Spleen (tissue), 11 donors: ENCODE results near the gene FXYD6. TPM values are rescaled to one million over a fixed set of nuclear protein-coding genes. Genes with fewer than 3 reads are reported as not detected.

Source experiments
- DNase-seq: peaks from one replicate; pipeline ENCODE4 v3.0.0-alpha.2; 2020
- H3K27ac ChIP-seq, 8 donors: fragments of 200-600 bp; sonication (generic) in 7 of 8; 1 replicate in 4 of 8; 2 replicates in 4 of 8; pipeline versions ENCODE4 v1.5.0 to v1.8.0; 2016 to 2021; ENCODE audit warnings: inconsistent platforms in 4 of 8, mild to moderate bottlenecking in 4 of 8, moderate library complexity in 1 of 8
- H3K27me3 ChIP-seq, 7 donors: fragments of 200-600 bp; sonication (generic) in 6 of 7; replicated peaks in 1 of 7; 1 replicate in 4 of 7; 2 replicates in 3 of 7; pipeline versions ENCODE4 v1.5.0 to v1.8.0; 2016 to 2021; ENCODE audit warnings: inconsistent platforms in 3 of 7, mild to moderate bottlenecking in 1 of 7
- H3K36me3 ChIP-seq, 6 donors: fragments of 200-600 bp; sonication (generic) in 5 of 6; 1 replicate in 4 of 6; 2 replicates in 2 of 6; pipeline versions ENCODE4 v1.5.0 to v1.8.0; 2016 to 2021; ENCODE audit warnings: inconsistent platforms in 2 of 6
- H3K4me1 ChIP-seq, 6 donors: fragments of 200-600 bp; sonication (generic) in 5 of 6; 1 replicate in 3 of 6; 2 replicates in 3 of 6; pipeline versions ENCODE4 v1.5.0 to v1.8.0; 2016 to 2021; ENCODE audit warnings: inconsistent platforms in 3 of 6
- H3K4me3 ChIP-seq, 8 donors: fragments of 200-600 bp; sonication (generic) in 7 of 8; 1 replicate in 4 of 8; 2 replicates in 4 of 8; pipeline versions ENCODE4 v1.5.0 to v1.8.0; 2016 to 2021; ENCODE audit warnings: inconsistent platforms in 4 of 8, mild to moderate bottlenecking in 4 of 8, moderate library complexity in 2 of 8
- H3K9me3 ChIP-seq, 8 donors: fragments of 200-600 bp; sonication (generic) in 7 of 8; 1 replicate in 4 of 8; 2 replicates in 4 of 8; pipeline versions ENCODE4 v1.5.0 to v1.8.0; 2016 to 2021; ENCODE audit warnings: inconsistent platforms in 4 of 8
- CTCF ChIP-seq, 11 experiments: fragments of 200-600 bp in 7 of 11; fragments of 450-650 bp in 4 of 11; sonication (generic) in 4 of 11; IDR thresholded peaks in 8 of 11; conservative IDR thresholded peaks in 3 of 11; 1 replicate in 7 of 11; 2 replicates in 4 of 11; pipeline versions ENCODE4 v1.4.0 to v1.8.0; 2016 to 2021; ENCODE audit warnings: antibody characterized with exemption in 11 of 11, inconsistent platforms in 4 of 11, mild to moderate bottlenecking in 1 of 11
- POLR2A ChIP-seq, 3 donors: fragments of 450-650 bp; IDR thresholded peaks; one replicate each; pipeline ENCODE4 v1.5.1; 2017; ENCODE audit warnings: antibody characterized with exemption in 3 of 3, mild to moderate bottlenecking in 1 of 3
- POLR2AphosphoS5 ChIP-seq, 3 donors: sonication (generic); formaldehyde crosslinking; IDR thresholded peaks; one replicate each; pipeline ENCODE4 v1.5.1; 2017; ENCODE audit warnings: antibody characterized with exemption in 3 of 3
- whole genome bisulfite sequencing, 5 donors: extraction: QIAGEN DNeasy Blood & Tissue Kit in 3 of 5; methylation state at CpG; one replicate each; pipeline versions ENCODE4 v1.1.5 to v1.1.7; 2013 to 2018; 5-methylcytosine and 5-hydroxymethylcytosine counted together
- intact Hi-C: fragments of 100-400 bp; cut with DNase I; formaldehyde crosslinking; loops from one replicate; pipeline ENCODE4 v1.15.0; 2023; ENCODE audit warnings: low total_unique reads
- polyA plus RNA-seq, 3 donors: library from polyadenylated mRNA; stranded (reverse); fragments of 200-250 nt; gene quantifications; one replicate each; pipeline ENCODE4 v1.2.1, GENCODE V29; 2013
- total RNA-seq, 7 donors: library from RNA; depleted of rRNA in 3 of 7; stranded (reverse); fragments of >200 nt in 3 of 7; fragmentation: NEBNext Ultra II Directional in 4 of 7; extraction: Animal tissue kit (Norgen Biotek cat#: 25700) in 4 of 7; gene quantifications; one replicate each; pipeline versions ENCODE4 v1.1.0 to v1.2.1, GENCODE V29; 2016 to 2021
- donor health status: healthy with polysubstance abuse.
- donor health status: DM: no; HTN: no; CAD: no; lungs with moderate emphysema.
- donor health status: DM: no; HTN: no; CAD: no.
- donor health status: Bipolar disorder and iron deficiency.
- donor health status: healthy.
- donor health status: DM: no; HTN: no; CAD: no.
- donor health status: DM: yes; HTN: yes; CAD: no.

Gene FXYD6
- total and polyA plus RNA-seq, 10 donors = 40.8 to 230 (median 116) TPM

GRCh38 chr11:117872420-117872961 is 4.0 kb downstream of the FXYD6 start:
- TF ChIP-seq POLR2AphosphoS5 (IDR thresholded peaks at IDR 0.05) = peak in 2 of 3 donors; percentile 37 to 56
- no peak for TF ChIP-seq POLR2A (IDR thresholded peaks at IDR 0.05)
- H3K27me3 ChIP-seq = peaks cover 0 to 58% (median 16%) of the 10 kb centered on the region in 7 donors
- DNase-seq = no peak
- H3K36me3 ChIP-seq = no peaks in the 10 kb centered on the region
- peak overlapping the region in 2 of 8 donors; percentile 73 to 75 for H3K4me3 ChIP-seq
- intact Hi-C loops = no loop called here
- no peaks in the 10 kb centered on the region for H3K9me3 ChIP-seq
- peaks cover 12 to 90% (median 68%) of the 10 kb centered on the region in 6 donors for H3K4me1 ChIP-seq
- 47 to 75% (median 59%) methylated on average over 12 of the region's 12 CpGs for WGBS, 5 donors
- peak overlapping the region in 6 of 8 donors; percentile 15 to 91 (median 86) for H3K27ac ChIP-seq

- no peak for DNase-seq
- WGBS, 5 donors = 71 to 85% (median 78%) methylated on average over 5 of the region's 5 CpGs
- TF ChIP-seq POLR2A (IDR thresholded peaks at IDR 0.05) (no peak), POLR2AphosphoS5 (IDR thresholded peaks at IDR 0.05) (no peak), CTCF (IDR thresholded peaks at IDR 0.05 in 8 of 11, conservative IDR thresholded peaks at IDR 0.05 in 3 of 11) (no peak)
- intact Hi-C loops = no loop called here
- peak overlapping the region in 4 of 8 donors; percentile 80 to 91 (median 86) for H3K27ac ChIP-seq
- H3K4me3 ChIP-seq = no peak overlapping the region
- H3K36me3 ChIP-seq = no peaks in the 10 kb centered on the region
- H3K4me1 ChIP-seq = peaks cover 12 to 90% (median 66%) of the 10 kb centered on the region in 6 donors
- H3K27me3 ChIP-seq = peaks cover 0 to 51% (median 14%) of the 10 kb centered on the region in 7 donors
- no peaks in the 10 kb centered on the region for H3K9me3 ChIP-seq
Observed at GRCh38 chr11:117871784-117872183, 4.7 kb downstream of the FXYD6 start.

- no peak for TF ChIP-seq CTCF (IDR thresholded peaks at IDR 0.05 in 8 of 11, conservative IDR thresholded peaks at IDR 0.05 in 3 of 11)
- no peak for TF ChIP-seq POLR2A (IDR thresholded peaks at IDR 0.05)
- no peak for TF ChIP-seq POLR2AphosphoS5 (IDR thresholded peaks at IDR 0.05)
- no peak for DNase-seq
- Histone ChIP-seq H3K4me3 (no peak overlapping the region), H3K27me3 (peaks cover 0 to 44% (median 8%) of the 10 kb centered on the region in 7 donors), H3K36me3 (no peaks in the 10 kb centered on the region), H3K27ac (peak overlapping the region in 2 of 8 donors; percentile 32 to 85), H3K9me3 (no peaks in the 10 kb centered on the region), H3K4me1 (peaks cover 12 to 86% (median 63%) of the 10 kb centered on the region in 6 donors)
- intact Hi-C loops = no loop called here
- WGBS, 5 donors = 76 to 91% (median 90%) methylated on average over 18 of the region's 18 CpGs
Observed at GRCh38 chr11:117871160-117871559, 5.3 kb downstream of the FXYD6 start.

GRCh38 chr11:117870103-117870952 is 6.1 kb downstream of the FXYD6 start:
- H3K4me3 ChIP-seq = no peak overlapping the region
- H3K36me3 ChIP-seq = no peaks in the 10 kb centered on the region
- TF ChIP-seq POLR2A (IDR thresholded peaks at IDR 0.05) = no peak
- no peak for TF ChIP-seq CTCF (IDR thresholded peaks at IDR 0.05 in 8 of 11, conservative IDR thresholded peaks at IDR 0.05 in 3 of 11)
- no peak for TF ChIP-seq POLR2AphosphoS5 (IDR thresholded peaks at IDR 0.05)
- peaks cover 12 to 78% (median 56%) of the 10 kb centered on the region in 6 donors for H3K4me1 ChIP-seq
- WGBS, 5 donors = 74 to 89% (median 81%) methylated on average over 3 to 9 of the region's 9 CpGs
- H3K27ac ChIP-seq = peak overlapping the region in 5 of 8 donors; percentile 11 to 58 (median 25)
- no peak for DNase-seq
- no peaks in the 10 kb centered on the region for H3K9me3 ChIP-seq
- peaks cover 0 to 36% (median 0%) of the 10 kb centered on the region in 7 donors for H3K27me3 ChIP-seq
- intact Hi-C loops = no loop called here
